GM12878 (cell line): ENCODE data around the gene TBX10. TPM values are rescaled to one million over a fixed set of nuclear protein-coding genes. Genes with fewer than 3 reads are reported as not detected.

ENCODE experiments used
- CHD1 ChIP-seq: IDR thresholded peaks from 2 replicates; pipeline ENCODE4 v1.6.1; 2012; ENCODE audit warnings: low read depth, low read length, improper control_type of control experiment
- EGR1 ChIP-seq, 2 experiments: IDR thresholded peaks; 1 replicate in 1 of 2; 2 replicates in 1 of 2; pipeline ENCODE4 v1.6.1; 2011 to 2012; ENCODE audit warnings: low read depth in 2 of 2, low read length in 2 of 2, borderline replicate concordance in 1 of 2, mild to moderate bottlenecking in 1 of 2, moderate library complexity in 1 of 2
- ZBTB33 ChIP-seq: fragments of 450-650 bp; IDR thresholded peaks from 2 replicates; pipeline ENCODE4 v1.6.1; 2017; ENCODE audit warnings: mild to moderate bottlenecking
- ZNF592 ChIP-seq: fragments of 450-650 bp; IDR thresholded peaks from 2 replicates; pipeline ENCODE4 v1.6.1; 2017; ENCODE audit warnings: mild to moderate bottlenecking, moderate library complexity
- polyA plus RNA-seq, 11 experiments: library from polyadenylated mRNA; depleted of rRNA in 4 of 11; unstranded in 6 of 11; stranded (reverse) in 5 of 11; fragments of >200 nt; fragmentation: Nextera tagmentation in 4 of 11; fragmentation: Illumina TruSeq in 1 of 11; extraction: Ambion mirVana in 4 of 11; extraction: Trizol in 1 of 11; gene quantifications; 1 replicate in 1 of 11; 2 replicates in 10 of 11; pipeline versions ENCODE4 v1.2.1 to v1.2.3, GENCODE V29; 2011 to 2016; ENCODE audit warnings: inconsistent platforms in 2 of 11, missing spikeins in 2 of 11, low read depth in 1 of 11
- total RNA-seq, 4 experiments: library from RNA; depleted of rRNA in 3 of 4; stranded (reverse); fragments of >200 nt in 3 of 4; fragmentation: Illumina TruSeq in 1 of 4; extraction: Trizol in 1 of 4; gene quantifications; 2 replicates each; pipeline versions ENCODE4 v1.2.1 to v1.2.3, GENCODE V29; 2013 to 2021

Gene TBX10
- total and polyA plus RNA-seq, 10 of the 15 experiments (the other 5 are each of a cell fraction or from before 2014, with no cell fraction given) = 0.10 to 0.44 (median 0.20) TPM; not detected in 4

- no peak for TF ChIP-seq ZBTB33
- TF ChIP-seq CHD1 = no peak
- peak in 1 of 2 experiments; percentile 28; a peak in 1 of 3 replicates for TF ChIP-seq EGR1 (IDR thresholded peaks at IDR 0.05; ENCODE audit: borderline replicate concordance in 1 of 2, low read depth in 2 of 2, low read length in 2 of 2)
- TF ChIP-seq ZNF592 = peak; percentile 12; the same call in 1 of the 2 replicates
These were observed 25.4 kb downstream of the TBX10 start (continued) for GRCh38 chr11:67613960-67614715.
